ENCODE data around the gene KRT6C.
"Not testable (repeated sequence)": the region's sequence is repeated elsewhere in the genome, so short reads cannot be mapped to it uniquely, and the experiment has no call there.

The KRT6C gene

DNA sequence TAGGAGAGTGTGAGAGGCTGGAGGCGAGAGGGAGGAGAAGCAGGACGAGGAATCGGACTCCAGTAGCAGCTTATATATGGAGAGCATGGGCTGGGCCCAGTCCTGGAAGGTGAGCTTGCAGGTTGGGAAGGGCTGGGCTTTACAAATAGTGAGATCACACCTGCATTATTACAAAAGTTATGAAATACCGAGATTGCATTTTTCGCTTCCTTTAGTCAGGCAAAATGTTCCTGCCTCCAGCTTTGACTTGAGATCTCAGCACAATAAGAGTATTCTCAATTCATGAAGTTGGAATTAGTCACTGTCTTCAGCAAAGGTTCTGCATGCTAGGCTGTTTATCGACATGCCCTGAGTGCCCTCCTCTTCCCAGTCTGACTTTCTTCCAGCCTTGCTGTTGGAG is 21.5 kb downstream of the KRT6C start, which contains the start of gene KRT6B:
Gene KRT6B (minus strand): TSS at position 46 of the 400 bp plus-strand sequence. CDS start 68 bp downstream, outside the sequence.
- Mint-ChIP-seq H3K36me3 (no peaks in the 10 kb centered on the region), H3K27ac (no peak within 1 kb of the TSS), H3K4me3 (no peak within 1 kb of the TSS), H3K9me3 (ENCODE audit: low read depth) (no peaks in the 10 kb centered on the region), H3K27me3 (no peaks in the 10 kb centered on the region), H3K4me1 (ENCODE audit: low read depth) (peaks cover 4% of the 10 kb centered on the region)

DNA sequence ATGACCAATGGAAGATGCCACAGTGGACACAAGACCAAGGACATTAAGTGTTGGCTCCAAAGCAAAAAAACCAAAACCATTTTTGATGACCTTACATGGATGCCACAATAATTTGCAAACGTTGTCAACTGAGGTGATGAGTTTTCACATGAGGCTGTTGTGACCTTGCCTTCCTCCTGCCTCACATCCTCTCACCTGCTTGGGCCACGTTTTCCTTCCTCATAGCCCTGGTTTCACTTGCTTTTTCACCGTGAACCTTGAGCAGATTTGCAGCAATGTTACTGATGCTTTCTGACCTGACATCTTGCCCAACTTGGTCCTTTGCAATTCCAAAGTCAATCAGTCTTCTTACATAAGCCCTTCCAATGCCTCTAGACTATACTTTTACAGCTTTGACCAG is 25.4 kb downstream of the KRT6C start:
- no peaks in the 10 kb centered on the region for H3K4me1 Mint-ChIP-seq (ENCODE audit: low read depth)
- peaks cover 4% of the 10 kb centered on the region for H3K27me3 Mint-ChIP-seq
- no peak overlapping the region for H3K27ac Mint-ChIP-seq
- H3K4me3 Mint-ChIP-seq = no peak overlapping the region
- H3K36me3 Mint-ChIP-seq = no peaks in the 10 kb centered on the region
- H3K9me3 Mint-ChIP-seq (ENCODE audit: low read depth) = no peaks in the 10 kb centered on the region

DNA sequence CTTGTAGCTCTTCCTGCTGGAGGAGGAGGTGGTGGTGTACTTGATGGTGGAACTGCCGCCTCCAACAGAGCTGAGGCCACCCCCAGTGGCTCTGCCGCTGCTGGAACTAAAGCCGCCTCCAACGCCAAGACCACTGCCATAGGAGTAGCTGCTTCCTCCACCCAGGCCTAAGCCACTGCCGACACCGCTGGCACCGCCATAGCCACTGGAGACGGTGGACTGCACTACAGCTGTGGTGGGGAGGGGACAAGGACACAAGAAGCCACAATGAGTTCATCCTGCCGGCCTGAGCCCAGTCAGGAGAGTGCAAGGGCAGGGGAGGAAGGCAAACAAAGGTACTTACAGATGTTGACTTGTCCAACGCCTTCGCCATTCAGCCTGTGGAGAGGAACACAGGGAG is 26.4 kb downstream of the KRT6C start:
- not testable (repeated sequence) for H3K9me3 Mint-ChIP-seq (ENCODE audit: low read depth); H3K27me3 Mint-ChIP-seq; H3K4me3 Mint-ChIP-seq; H3K4me1 Mint-ChIP-seq (ENCODE audit: low read depth); H3K36me3 Mint-ChIP-seq; H3K27ac Mint-ChIP-seq

DNA sequence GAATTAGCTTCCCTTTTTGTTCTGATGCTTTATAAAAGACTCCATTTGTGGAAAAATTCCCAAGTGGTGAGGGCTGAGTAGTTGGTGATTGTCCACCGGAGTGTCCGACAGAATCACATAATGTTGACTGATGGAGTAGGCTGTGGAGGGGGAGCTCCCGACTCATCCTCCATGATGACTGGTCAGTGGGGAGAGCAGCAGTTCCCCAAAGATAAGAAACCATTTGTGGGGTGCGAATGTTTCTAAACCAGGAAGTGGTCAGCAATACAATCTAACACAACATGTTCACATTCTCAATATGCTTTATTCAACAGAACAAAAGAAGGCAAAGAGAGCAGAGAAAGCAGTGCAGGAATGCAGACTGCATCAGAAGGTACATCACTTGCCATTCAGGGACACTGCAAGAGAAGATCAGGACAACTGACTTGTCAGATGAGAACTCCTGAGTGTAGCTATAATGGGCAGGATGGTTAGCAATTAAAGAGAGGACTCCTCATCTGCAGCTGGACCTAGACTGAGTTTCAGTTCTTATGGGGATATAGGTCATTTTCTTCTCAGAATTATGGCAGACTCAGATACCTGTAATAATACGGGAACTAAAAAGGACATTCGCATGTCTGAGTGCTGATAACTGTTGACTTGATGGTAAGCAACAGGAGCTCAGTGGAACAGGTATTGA is 27.1 kb downstream of the KRT6C start:
- Mint-ChIP-seq H3K36me3 (no peaks in the 10 kb centered on the region), H3K4me3 (no peak overlapping the region), H3K27me3 (peaks cover 7% of the 10 kb centered on the region), H3K9me3 (ENCODE audit: low read depth) (no peaks in the 10 kb centered on the region), H3K4me1 (ENCODE audit: low read depth) (no peaks in the 10 kb centered on the region), H3K27ac (no peak overlapping the region)

DNA sequence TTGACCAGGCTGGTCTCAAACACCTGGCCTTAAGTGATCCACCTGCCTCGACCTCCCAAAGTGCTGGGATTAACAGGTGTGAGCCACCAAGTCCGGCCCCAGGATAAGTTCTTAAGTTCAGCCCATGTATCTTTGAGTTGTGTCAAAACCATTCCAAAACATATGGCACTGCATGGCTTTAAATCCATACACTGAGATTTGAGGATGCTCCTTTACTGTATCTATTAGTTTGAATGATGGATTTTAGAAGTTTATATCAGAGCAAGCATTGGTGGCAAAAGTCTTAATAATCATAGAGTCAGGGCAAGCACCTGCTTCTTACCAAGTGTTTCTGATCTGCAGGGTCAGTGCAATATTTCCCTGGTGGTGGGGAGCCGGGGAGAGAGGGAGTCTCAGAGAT is 27.7 kb downstream of the KRT6C start:
- no peak overlapping the region for H3K27ac Mint-ChIP-seq
- no peaks in the 10 kb centered on the region for H3K9me3 Mint-ChIP-seq (ENCODE audit: low read depth)
- no peak overlapping the region for H3K4me3 Mint-ChIP-seq
- H3K27me3 Mint-ChIP-seq = peaks cover 11% of the 10 kb centered on the region
- no peaks in the 10 kb centered on the region for H3K36me3 Mint-ChIP-seq
- H3K4me1 Mint-ChIP-seq (ENCODE audit: low read depth) = no peaks in the 10 kb centered on the region

DNA sequence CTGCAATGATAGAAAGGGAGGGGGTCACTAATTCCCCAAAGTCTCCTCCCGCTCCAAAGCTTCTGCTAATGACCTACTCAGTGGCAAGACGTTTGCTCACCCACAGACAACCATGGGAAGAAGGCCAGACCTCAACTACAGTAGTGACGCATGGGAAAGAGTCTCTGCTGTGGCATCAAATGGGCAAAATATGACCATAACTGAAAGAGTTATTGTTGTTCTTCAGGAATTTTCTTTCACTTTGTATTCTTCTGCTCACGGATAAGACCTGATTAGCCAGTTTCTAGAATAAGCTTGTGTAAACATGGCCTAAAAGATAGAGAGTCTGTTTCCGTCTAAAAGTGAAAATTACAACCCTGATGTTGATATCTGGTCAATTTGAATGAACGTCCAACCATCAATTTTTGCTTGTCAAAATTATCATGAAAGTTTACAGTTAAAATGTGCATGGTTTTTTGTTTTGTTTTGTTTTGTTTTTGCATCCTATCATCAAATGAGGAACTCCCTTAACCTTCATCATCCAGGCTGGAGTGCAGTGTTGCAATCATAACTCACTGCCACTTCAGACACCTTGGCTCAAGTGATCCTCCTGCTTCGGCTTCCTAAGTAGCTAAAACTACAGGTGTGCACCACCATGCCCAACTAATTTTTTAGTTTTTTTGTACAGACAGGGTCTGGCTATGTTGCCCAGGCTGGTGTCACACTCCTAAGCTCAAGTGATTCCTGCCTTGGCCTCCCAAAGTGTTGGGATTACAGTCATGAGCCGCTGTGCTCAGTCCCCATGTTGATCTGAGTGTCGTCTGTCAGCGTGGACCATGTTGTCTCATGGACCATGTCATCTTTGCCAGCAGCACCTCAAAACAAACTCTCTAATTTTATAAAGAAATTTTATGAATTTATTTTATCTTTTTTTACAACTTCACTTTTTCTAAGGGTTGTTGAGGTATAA is 28.7 kb downstream of the KRT6C start:
- Mint-ChIP-seq H3K36me3 (no peaks in the 10 kb centered on the region), H3K9me3 (ENCODE audit: low read depth) (no peaks in the 10 kb centered on the region), H3K4me3 (no peak overlapping the region), H3K4me1 (ENCODE audit: low read depth) (no peaks in the 10 kb centered on the region), H3K27ac (no peak overlapping the region), H3K27me3 (peaks cover 11% of the 10 kb centered on the region)

DNA sequence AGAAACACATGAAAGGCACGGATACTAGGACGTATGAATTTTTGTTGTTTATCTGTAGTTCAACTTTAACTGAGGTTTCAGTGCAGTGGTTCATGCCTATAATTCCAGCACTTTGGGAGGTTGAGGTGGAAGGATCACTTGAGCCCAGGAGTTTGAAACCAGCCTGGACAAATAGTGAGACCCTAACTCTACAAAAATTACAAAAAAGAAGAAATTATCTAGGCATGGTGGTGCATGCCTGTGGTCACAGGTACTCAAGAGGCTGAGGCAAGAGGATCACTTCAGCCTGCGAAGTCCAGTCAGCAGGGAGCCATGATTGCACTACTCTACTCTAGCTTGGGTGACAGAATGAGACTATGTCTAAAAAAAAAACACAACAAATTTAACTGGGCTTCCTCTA is 29.6 kb downstream of the KRT6C start:
- Mint-ChIP-seq H3K4me3 (no peak overlapping the region), H3K27me3 (peaks cover 12% of the 10 kb centered on the region), H3K27ac (no peak overlapping the region), H3K36me3 (no peaks in the 10 kb centered on the region), H3K4me1 (ENCODE audit: low read depth) (no peaks in the 10 kb centered on the region), H3K9me3 (ENCODE audit: low read depth) (no peaks in the 10 kb centered on the region)

DNA sequence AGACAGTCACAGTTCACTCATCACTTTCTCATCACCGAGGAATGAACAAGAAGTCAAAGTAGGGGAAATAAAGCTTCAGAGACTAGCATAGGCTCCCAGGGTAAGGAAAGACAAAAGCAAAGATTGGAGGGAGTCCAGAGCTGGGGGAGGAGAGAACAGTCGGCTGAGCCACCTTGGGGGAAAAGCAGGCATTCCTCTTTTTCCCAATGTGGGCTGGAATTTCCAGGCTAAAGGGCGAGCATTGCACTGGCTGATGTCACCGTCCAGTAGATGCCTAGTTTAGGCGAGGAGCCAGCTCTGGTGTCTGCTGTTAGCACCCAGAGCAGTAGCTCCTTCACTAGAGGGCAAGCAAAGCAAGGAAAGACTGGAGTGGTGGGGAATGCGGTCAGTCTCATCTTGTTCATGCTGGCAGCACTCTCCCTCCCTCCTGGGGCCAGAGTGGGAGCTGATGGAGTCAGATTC is 31.0 kb downstream of the KRT6C start:
- Mint-ChIP-seq H3K27ac (no peak overlapping the region), H3K27me3 (peaks cover 12% of the 10 kb centered on the region), H3K9me3 (ENCODE audit: low read depth) (no peaks in the 10 kb centered on the region), H3K36me3 (no peaks in the 10 kb centered on the region), H3K4me3 (no peak overlapping the region), H3K4me1 (ENCODE audit: low read depth) (no peaks in the 10 kb centered on the region)

DNA sequence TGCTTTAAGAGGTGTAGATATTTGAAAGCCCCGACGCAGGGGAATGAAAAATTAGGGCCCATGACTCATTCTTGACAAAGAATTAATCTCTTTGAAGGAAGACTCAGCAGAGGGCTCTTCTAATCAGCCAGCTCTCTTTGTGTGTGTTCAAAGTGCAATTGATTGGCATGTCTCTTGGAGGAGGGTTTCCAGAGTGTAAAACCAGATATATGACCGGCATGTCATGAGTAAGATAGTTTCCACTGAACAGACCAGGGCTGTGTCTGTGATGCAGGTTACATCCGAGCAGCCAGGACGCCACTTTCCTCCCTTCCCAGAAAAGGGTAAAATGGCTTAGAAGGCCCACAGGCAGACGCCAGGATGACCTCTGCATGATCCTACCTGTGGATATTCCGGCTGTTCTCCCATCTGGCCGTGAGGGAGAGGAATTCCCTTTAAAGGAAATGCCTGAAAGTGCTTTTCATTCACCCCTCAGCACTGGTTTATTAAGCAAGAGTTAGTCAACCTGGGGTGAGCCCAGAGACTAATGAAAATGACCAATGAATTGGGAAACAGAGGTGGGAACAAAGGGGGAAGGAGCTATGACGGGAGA is 32.2 kb downstream of the KRT6C start:
- Mint-ChIP-seq H3K36me3 (no peaks in the 10 kb centered on the region), H3K27ac (no peak overlapping the region), H3K4me1 (ENCODE audit: low read depth) (no peaks in the 10 kb centered on the region), H3K4me3 (no peak overlapping the region), H3K9me3 (ENCODE audit: low read depth) (no peaks in the 10 kb centered on the region), H3K27me3 (peaks cover 14% of the 10 kb centered on the region)

DNA sequence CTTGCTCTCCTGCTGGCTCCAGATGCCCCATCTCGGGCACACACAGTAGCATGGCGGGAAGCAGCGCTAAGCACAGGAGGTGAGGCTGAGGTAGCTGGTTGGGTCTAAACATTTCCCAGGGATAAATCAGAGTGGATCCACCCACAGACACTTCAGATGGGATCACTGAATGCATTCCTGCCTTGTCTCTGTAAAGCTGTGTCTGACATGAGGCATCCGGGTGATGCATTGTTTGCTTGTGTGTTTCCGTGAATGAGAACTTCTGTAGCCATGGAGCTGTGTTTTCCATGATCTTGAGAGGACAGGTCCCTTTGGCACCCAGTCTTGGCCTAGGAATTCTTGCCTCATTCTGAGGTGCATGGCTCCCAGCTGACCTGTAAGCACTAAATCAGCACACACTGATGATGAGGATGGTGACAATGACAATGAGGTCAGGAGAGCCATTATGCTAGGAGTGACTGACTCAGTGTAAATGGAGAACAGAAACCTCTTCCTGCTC is 32.7 kb downstream of the KRT6C start:
- Mint-ChIP-seq H3K4me1 (ENCODE audit: low read depth) (no peaks in the 10 kb centered on the region), H3K4me3 (no peak overlapping the region), H3K9me3 (ENCODE audit: low read depth) (no peaks in the 10 kb centered on the region), H3K36me3 (no peaks in the 10 kb centered on the region), H3K27me3 (peaks cover 14% of the 10 kb centered on the region), H3K27ac (no peak overlapping the region)

DNA sequence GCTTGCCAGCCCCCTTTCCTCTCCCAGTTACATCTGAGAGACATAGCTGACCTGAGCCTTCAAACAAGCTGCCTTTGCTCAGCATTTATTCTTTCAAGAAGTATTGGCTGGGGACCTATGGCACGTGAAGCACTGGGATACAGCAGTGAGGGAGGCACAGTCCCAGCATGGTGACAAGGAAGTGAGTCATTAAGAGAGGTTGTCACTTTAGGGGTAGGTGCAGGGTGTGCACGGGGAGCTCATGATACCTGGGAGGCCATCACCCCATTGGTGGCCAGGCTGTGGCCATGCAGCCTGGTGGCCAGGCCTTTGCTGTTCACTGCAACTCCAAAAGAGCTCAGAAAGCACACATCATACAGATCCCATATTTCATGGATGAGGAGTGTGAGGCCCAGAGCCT is 33.8 kb downstream of the KRT6C start:
- Mint-ChIP-seq H3K9me3 (ENCODE audit: low read depth) (no peaks in the 10 kb centered on the region), H3K27ac (no peak overlapping the region), H3K36me3 (no peaks in the 10 kb centered on the region), H3K4me3 (no peak overlapping the region), H3K4me1 (ENCODE audit: low read depth) (no peaks in the 10 kb centered on the region), H3K27me3 (peaks cover 14% of the 10 kb centered on the region)

DNA sequence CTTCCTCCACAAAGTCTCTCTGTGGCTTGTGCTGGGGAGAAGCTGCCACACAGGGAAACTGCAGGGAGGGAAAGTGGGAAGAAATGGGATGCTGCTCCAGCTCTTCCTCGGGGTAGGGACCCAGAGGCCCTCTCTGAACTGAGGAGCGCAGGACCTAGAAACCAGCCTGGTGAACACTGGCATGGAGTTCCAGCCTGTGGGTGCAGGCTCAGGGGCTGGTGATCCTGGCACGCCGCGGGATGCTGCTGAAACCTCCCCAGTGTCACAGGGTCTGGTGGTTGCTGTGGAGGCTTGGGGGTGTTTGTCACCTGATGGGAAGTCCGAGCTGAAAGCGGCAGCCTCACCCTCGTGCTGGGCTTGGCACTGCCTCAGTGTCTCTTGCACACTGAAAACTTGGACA is 34.2 kb downstream of the KRT6C start:
- H3K36me3 Mint-ChIP-seq = no peaks in the 10 kb centered on the region

DNA sequence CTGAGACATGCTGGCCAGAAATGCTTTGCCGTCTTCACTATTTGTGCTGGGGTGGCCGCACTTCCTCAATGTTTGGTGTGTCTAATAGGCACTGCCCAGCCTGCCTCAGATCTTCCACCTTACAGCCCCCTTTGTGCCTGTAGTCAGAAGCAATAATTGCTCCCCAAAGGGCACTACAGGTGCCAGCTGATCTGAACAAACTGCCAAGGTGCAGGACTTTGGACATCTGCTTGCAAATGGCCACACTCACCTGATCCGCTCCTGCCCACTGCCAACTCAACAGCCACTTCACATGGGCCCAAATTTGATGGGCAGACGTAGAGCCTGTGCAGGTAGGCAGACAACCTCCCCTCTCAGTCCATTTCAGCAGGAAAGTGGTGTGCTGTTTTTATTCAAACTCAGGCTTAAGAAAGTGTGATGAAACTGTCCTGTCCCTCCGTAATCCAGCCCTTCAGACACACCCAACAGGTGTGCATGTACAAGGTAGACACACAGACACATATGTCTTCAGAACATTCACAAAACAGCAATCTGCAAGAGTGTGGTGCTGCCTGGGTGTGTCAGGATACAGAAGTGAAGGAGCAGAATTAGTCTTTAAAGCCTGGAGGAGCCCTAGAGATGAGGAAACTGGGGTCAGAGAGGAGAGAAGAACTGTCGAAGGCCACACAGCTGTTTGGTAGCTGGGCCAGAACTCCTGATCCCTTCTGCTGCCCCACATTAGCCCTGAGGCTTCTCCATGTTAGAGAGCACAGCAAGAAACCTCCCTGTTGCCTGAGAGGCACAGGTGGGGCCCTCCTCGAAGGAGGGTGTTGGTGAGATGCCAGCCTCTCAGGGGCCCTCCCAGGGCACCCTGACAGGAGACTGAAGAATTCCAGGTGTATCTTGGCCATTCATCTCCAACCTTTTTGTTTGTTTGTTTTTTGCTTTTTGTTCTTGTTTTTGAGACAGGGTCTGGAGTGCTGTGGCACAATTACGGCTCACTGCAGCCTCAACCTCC is 35.0 kb downstream of the KRT6C start:
- H3K4me3 Mint-ChIP-seq = no peak overlapping the region
- peaks cover 14% of the 10 kb centered on the region for H3K27me3 Mint-ChIP-seq
- H3K36me3 Mint-ChIP-seq = no peaks in the 10 kb centered on the region
- H3K4me1 Mint-ChIP-seq (ENCODE audit: low read depth) = no peaks in the 10 kb centered on the region
- H3K27ac Mint-ChIP-seq = no peak overlapping the region
- H3K9me3 Mint-ChIP-seq (ENCODE audit: low read depth) = no peaks in the 10 kb centered on the region

More for the DNA sequence above, 34.2 kb downstream of the KRT6C start:
- Mint-ChIP-seq H3K27ac (no peak overlapping the region), H3K9me3 (ENCODE audit: low read depth) (no peaks in the 10 kb centered on the region), H3K4me1 (ENCODE audit: low read depth) (no peaks in the 10 kb centered on the region), H3K4me3 (no peak overlapping the region), H3K27me3 (peaks cover 14% of the 10 kb centered on the region)

DNA sequence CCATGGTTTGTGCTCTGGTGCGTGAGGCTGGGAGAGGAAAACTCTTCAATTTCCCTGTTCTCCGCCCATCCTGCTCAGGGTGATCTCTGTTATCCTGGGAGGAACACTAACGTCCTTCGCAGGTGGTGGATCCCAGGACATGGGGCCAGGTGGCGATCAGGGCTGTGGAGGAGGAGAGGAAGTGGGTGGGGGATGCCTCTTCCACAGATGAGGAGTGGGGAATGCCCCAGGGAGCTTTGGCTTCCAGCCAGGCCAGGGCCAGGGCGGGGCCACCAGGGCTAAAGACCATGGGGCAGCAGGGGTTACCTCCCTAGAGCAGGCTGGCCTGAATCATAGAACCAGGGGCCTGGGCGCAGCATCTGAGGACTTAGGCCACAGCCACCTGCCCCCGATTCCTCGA is 36.1 kb downstream of the KRT6C start:
- no peaks in the 10 kb centered on the region for H3K4me1 Mint-ChIP-seq (ENCODE audit: low read depth)
- H3K9me3 Mint-ChIP-seq (ENCODE audit: low read depth) = no peaks in the 10 kb centered on the region
- no peaks in the 10 kb centered on the region for H3K36me3 Mint-ChIP-seq
- H3K27me3 Mint-ChIP-seq = peaks cover 14% of the 10 kb centered on the region
- H3K4me3 Mint-ChIP-seq = no peak overlapping the region
- no peak overlapping the region for H3K27ac Mint-ChIP-seq
